Transverse colon (tissue), 3 donors: Measurements from ENCODE around the gene GAB1.

Experiments
- CTCF ChIP-seq, 5 experiments: fragments of 200-600 bp in 3 of 5; fragments of 450-650 bp in 2 of 5; sonication (generic) in 3 of 5; IDR thresholded peaks; 1 replicate in 2 of 5; 2 replicates in 3 of 5; pipeline ENCODE4 v1.5.1; 2016 to 2017; ENCODE audit warnings: antibody characterized with exemption in 5 of 5, inconsistent platforms in 3 of 5, mild to moderate bottlenecking in 2 of 5, moderate library complexity in 1 of 5
- POLR2A ChIP-seq: fragments of 450-650 bp; IDR thresholded peaks from one replicate; pipeline ENCODE4 v1.6.1; 2016; ENCODE audit warnings: antibody characterized with exemption, mild to moderate bottlenecking, moderate library complexity

- TF ChIP-seq POLR2A (no peak), CTCF (IDR thresholded peaks at IDR 0.05) (peak in 1 of 5 experiments; percentile 11)
Measured at GRCh38 chr4:143337600-143338287, 1.1 kb downstream of the GAB1 start.
